Hematopoietic multipotent progenitor cell (in vitro differentiated cells): ENCODE data around the gene CADM3. TPM values are rescaled to one million over a fixed set of nuclear protein-coding genes. Genes with fewer than 3 reads are reported as not detected.

ENCODE experiments used
- DNase-seq, 3 donors: peaks; one replicate each; pipeline ENCODE4 v3.0.0-alpha.2; 2011 to 2015; ENCODE audit warnings: low read depth in 2 of 3, low spot score in 2 of 3
- small RNA-seq: library from RNA; depleted of rRNA; stranded (forward); fragments of <200 nt; gene quantifications from one replicate; pipeline ENCODE3, GENCODE V24; 2012
- total RNA-seq: library from RNA; depleted of rRNA; stranded (reverse); fragments of >200 nt; gene quantifications from one replicate; pipeline ENCODE4 v1.2.3, GENCODE V29; 2012

Gene CADM3
- total RNA-seq, 1 donor: not detected

DNA sequence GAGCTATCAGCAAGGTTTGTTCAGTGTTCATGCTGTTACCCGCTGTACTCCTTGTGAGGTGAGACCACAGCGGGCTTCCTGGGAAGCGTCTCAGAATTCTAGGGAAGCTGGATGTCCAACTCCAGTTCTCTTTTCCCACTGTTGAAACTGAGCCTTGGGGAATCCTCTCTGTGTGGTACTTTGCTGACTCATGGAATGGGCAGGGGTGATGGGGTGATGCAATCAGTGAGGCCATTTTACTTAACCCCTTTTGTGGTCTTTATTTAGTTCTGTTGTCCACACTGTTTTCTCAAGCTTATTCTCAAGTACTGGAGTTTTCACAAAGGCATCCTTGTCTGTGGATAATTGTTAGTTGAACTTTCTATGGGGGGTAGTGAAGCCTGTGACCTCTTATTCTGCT, 75.9 kb downstream of the CADM3 start:
- no peak for DNase-seq

DNA sequence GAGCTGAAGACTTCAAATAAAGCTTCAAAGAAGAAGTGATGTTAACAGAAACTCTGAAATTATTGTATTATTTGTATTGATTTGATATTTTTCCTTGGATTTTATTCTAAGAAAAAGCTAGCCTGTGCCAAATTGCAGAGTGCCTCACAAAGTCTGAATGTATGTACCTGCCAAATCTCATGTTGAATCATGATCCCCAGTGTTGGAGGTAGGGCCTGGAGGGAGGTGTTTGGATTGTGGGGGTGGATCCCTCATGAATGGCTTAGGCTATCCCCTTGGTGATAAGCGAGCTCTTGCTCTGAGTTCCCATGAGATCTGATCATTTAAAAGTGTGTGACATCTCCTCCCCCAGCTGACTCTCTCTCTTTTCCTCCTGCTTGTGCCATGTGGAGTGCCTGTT, 76.9 kb downstream of the CADM3 start:
- DNase-seq: no peak

DNA sequence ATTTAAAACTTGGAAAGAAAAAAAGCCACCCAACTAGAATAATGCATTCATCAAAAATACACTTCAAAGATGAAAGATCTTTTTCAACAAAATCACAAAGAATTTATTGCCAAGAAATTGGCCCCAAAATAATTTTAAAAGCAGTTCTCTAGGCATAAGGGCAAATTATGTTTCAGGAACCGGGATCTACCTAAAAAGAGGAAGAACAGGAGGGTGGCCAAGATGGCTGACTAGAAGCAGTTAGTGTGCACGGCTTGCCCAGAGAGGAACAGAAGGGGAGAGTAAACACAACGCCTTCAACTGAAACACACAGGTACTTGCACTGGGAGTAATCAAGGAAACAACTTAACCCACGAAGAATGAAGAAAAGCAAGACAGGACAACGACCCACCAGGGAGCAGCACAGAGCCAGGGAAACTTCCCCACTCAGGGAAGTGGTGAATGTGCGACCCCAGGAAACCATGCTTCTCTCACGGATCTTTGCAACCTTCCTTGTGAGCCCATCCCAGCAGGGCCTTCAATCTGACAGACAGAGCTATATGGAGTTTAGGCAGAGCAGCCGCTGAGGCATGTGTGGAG, 79.3 kb downstream of the CADM3 start:
- no peak for DNase-seq

Small RNA genes lying within 50 kb of the gene (small RNA-seq; reads per million reads assigned to genes)
- not detected for gene RNA5SP60

Other genes with a start within 250 kb of the CADM3 start
- gene PYHIN1, start 240.1 kb upstream of the CADM3 start, total RNA-seq: under 0.01 TPM
- 24.5 TPM for gene IFI16, start 161.7 kb upstream of the CADM3 start, total RNA-seq
- gene AIM2, start 94.8 kb upstream of the CADM3 start, total RNA-seq: under 0.01 TPM
- gene ACKR1, start 33.3 kb downstream of the CADM3 start, total RNA-seq: 0.27 TPM
- gene FCER1A, start 130.7 kb downstream of the CADM3 start, total RNA-seq: 88.6 TPM